ENCODE results near the gene ABCB8. TPM values are rescaled to one million over a fixed set of nuclear protein-coding genes. Genes with fewer than 3 reads are reported as not detected.

ABCB8 gene
- total and polyA plus RNA-seq, 2 of the 4 experiments (the other 2 are of a cell fraction), result 16.3 to 26.8 TPM

DNA sequence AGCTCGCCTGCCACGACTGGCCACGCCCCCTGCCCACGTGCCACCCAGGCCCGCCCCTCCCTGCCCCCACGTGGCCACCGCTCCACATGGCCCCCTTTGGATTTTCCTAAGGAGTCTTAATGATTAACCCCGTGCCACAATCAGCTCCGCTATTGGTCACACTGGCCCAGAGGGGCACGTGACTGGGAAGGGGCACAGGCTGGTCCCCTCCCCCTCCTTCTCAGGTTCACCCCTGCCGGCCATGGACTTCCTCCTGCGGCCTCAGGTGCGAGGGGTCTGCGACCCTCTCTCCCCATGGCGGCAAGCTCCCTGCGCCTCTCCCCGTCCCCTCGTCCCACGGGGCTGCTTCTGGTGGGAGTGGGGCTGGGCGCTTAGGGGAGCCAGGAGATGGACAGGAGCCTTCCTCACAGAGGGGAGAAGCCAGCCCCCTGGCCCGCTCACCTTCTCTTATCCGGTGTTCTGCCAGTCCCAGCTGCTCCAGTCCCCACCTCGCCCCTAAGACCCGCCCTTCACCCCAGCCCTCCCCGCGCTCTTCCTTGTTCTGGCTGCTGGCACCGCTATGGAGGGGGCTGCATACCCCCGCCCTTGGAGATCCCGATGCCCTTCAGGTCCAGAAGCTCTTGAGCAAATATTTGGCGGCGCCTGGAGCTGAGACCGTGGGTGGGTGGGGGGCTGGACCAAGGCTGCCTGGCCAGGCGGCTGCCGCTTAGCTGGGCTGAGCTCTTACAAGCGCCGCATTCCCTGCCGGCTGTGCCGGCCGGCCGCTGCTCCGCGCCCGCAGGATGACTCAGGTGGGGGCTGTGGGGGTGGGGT, 34.4 kb downstream of the ABCB8 start:
- Histone ChIP-seq H3K4me2 (ENCODE audit: low read depth, low read length) (peak overlapping the region; percentile 62; the same call in 1 of the 2 replicates), H2AFZ (replicated peaks; ENCODE audit: low read length, poor library complexity) (peak overlapping the region; percentile 58), H2AK5ac (ENCODE audit: low read depth, low read length) (peak overlapping the region; percentile 94), H3K27ac (ENCODE audit: insufficient read depth, low read length) (peak overlapping the region; percentile 52), H2BK20ac (ENCODE audit: low read depth, low read length) (no peak overlapping the region; the same call in 1 of the 2 replicates), H3K9me1 (ENCODE audit: insufficient read depth, low read length) (peaks cover 12% of the 10 kb centered on the region; the same call in 1 of the 2 replicates), H4K20me1 (ENCODE audit: insufficient read depth, low read length) (peaks cover 32% of the 10 kb centered on the region), H2BK120ac (ENCODE audit: low read depth, low read length) (peak overlapping the region; percentile 26; the same call in 1 of the 2 replicates), H4K5ac (ENCODE audit: low read depth, low read length) (no peak overlapping the region), H3K14ac (replicated peaks; ENCODE audit: low read depth, low read length) (0 out of 2 replicates have a peak overlapping the region, but pooled peaks have one; percentile 47), H3K4me1 (ENCODE audit: control insufficient read depth, insufficient read depth, low read length) (peaks cover 39% of the 10 kb centered on the region), H3K56ac (ENCODE audit: extremely low read depth, insufficient read depth, low read length) (no peak overlapping the region), H2BK15ac (ENCODE audit: low read depth, low read length) (no peak overlapping the region; the same call in 2 of the 3 replicates), H2AK9ac (replicated peaks; ENCODE audit: low read depth, low read length, poor library complexity) (peak overlapping the region; percentile 97), H3K27me3 (ENCODE audit: control insufficient read depth, insufficient read depth, low read length) (no peaks in the 10 kb centered on the region), H3K4ac (ENCODE audit: low read depth, low read length) (peak overlapping the region; percentile 89), H3K18ac (ENCODE audit: low read depth, low read length) (no peak overlapping the region), H3K4me3 (ENCODE audit: insufficient read depth, low read depth, low read length) (no peak overlapping the region), H4K8ac (ENCODE audit: low read depth in 2 of 2, low read length in 2 of 2) (no peak overlapping the region), H3K23ac (ENCODE audit: low read depth, low read length) (no peak overlapping the region), H3K36me3 (ENCODE audit: control insufficient read depth, insufficient read depth, low read length) (peaks cover 31% of the 10 kb centered on the region), H2BK5ac (ENCODE audit: low read depth, low read length, poor library complexity, severe bottlenecking) (peak overlapping the region; percentile 51), H3K9me3 (ENCODE audit: control insufficient read depth, insufficient read depth, low read length) (no peaks in the 10 kb centered on the region), H3K9ac (ENCODE audit: low read depth, low read length) (no peak overlapping the region), H3K79me1 (ENCODE audit: low read depth in 1 of 2, low read length in 2 of 2) (peaks cover 24 to 66% of the 10 kb centered on the region in 2 experiments), H4K91ac (ENCODE audit: insufficient read depth, low read depth, low read length) (peak overlapping the region; percentile 60)
- dilution Hi-C loops (cut with HindIII; ENCODE audit: low sequenced_read_pairs, unreplicated experiment), result no loop called here
- TF ChIP-seq MXI1 (IDR thresholded peaks at IDR 0.05; ENCODE audit: borderline replicate concordance, low read depth, low read length) (peak; percentile 86), RCOR1 (IDR thresholded peaks at IDR 0.05; ENCODE audit: insufficient replicate concordance, low read length) (no peak), RFX5 (IDR thresholded peaks at IDR 0.05; ENCODE audit: low read depth, low read length) (no peak), BHLHE40 (IDR thresholded peaks at IDR 0.05; ENCODE audit: low read depth, low read length) (peak; percentile 12; the same call in 1 of the 2 replicates), NFE2L2 (IDR thresholded peaks at IDR 0.05; ENCODE audit: low read depth, low read length) (peak; percentile 14; the same call in 1 of the 2 replicates), POLR2A (IDR thresholded peaks at IDR 0.05; ENCODE audit: low read depth, low read length) (peak; percentile 58), RAD21 (IDR thresholded peaks at IDR 0.05; ENCODE audit: low read length) (no peak), MAZ (IDR thresholded peaks at IDR 0.05; ENCODE audit: borderline replicate concordance, low read depth, low read length) (peak; percentile 86), MAFK (IDR thresholded peaks at IDR 0.05; ENCODE audit: low read depth, low read length) (no peak), SMC3 (IDR thresholded peaks at IDR 0.05; ENCODE audit: low read depth, low read length) (no peak)
- TF ChIP-seq, protein P1, sequence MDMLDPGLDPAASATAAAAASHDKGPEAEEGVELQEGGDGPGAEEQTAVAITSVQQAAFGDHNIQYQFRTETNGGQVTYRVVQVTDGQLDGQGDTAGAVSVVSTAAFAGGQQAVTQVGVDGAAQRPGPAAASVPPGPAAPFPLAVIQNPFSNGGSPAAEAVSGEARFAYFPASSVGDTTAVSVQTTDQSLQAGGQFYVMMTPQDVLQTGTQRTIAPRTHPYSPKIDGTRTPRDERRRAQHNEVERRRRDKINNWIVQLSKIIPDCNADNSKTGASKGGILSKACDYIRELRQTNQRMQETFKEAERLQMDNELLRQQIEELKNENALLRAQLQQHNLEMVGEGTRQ (IDR thresholded peaks at IDR 0.05; ENCODE audit: low read depth, low read length), result peak; percentile 95
- ATAC-seq (ENCODE audit: low read depth) (peak; percentile 28), DNase-seq (peak; percentile 76)
- 0% methylated on average over 2 of the region's 43 CpGs; no CpG with 5 or more reads in 1 of the 2 experiments for WGBS, 2 experiments (ENCODE audit: extremely low coverage in 2 of 2, insufficient read length in 1 of 2)
- in situ Hi-C loops (cut with MboI; ENCODE audit: low sequenced_read_pairs), result no loop called here
- BruUV-seq (replicated peaks), result no TSS peak
- intact Hi-C loops (cut with micrococcal nuclease), result no loop called here
- POLR2A ChIA-PET (ENCODE audit: unreplicated experiment), result interaction anchor here (0.6 kb wide), 1 partner anchor 19 kb away, joined by 3 read pairs; no protein-coding TSS in a partner anchor
- CTCF ChIA-PET, result no interaction called here
